ENCODE results near the gene BOD1.

The BOD1 gene

GRCh38 chr5:173568703-173569102 lies 47.7 kb downstream of the BOD1 start:
- ChIA-PET POLR2A (no interaction called here), CTCF (interaction anchor here (1.2 to 8.6 kb wide), 3 partner anchors 13 to 275 kb away, joined by 4 to 128 read pairs (median 92); no protein-coding TSS in a partner anchor)
- DNase-seq (ENCODE audit: low read depth, low spot score) = no peak
- TF ChIP-seq CTCF (IDR thresholded peaks at IDR 0.05; ENCODE audit: insufficient read depth, low read length, missing control alignments) = no peak
- H3K4me3 ChIP-seq (ENCODE audit: low read depth, low read length) = no peak overlapping the region

- TF ChIP-seq CTCF (IDR thresholded peaks at IDR 0.05; ENCODE audit: insufficient read depth, low read length, missing control alignments) = no peak
- ChIA-PET POLR2A (no interaction called here), CTCF (interaction anchor here (0.9 to 8.6 kb wide), 5 partner anchors 14 to 274 kb away, joined by 3 to 128 read pairs (median 4); no protein-coding TSS in a partner anchor)
- DNase-seq (ENCODE audit: low read depth, low spot score) = no peak
- H3K4me3 ChIP-seq (ENCODE audit: low read depth, low read length) = no peak overlapping the region
Observed at GRCh38 chr5:173568128-173568527, 48.3 kb downstream of the BOD1 start.

GRCh38 chr5:173567548-173567947 lies 48.9 kb downstream of the BOD1 start:
- no peak for TF ChIP-seq CTCF (IDR thresholded peaks at IDR 0.05; ENCODE audit: insufficient read depth, low read length, missing control alignments)
- no peak for DNase-seq (ENCODE audit: low read depth, low spot score)
- POLR2A ChIA-PET = interaction anchor here (1.0 kb wide), 1 partner anchor 241 kb away, joined by 4 read pairs; no protein-coding TSS in a partner anchor
- CTCF ChIA-PET = interaction anchor here (0.9 to 8.6 kb wide), 5 partner anchors 15 to 273 kb away, joined by 3 to 92 read pairs (median 3); partner anchors contain the start of gene STC2
- H3K4me3 ChIP-seq (ENCODE audit: low read depth, low read length) = no peak overlapping the region

- no peak for DNase-seq (ENCODE audit: low read depth, low spot score)
- POLR2A ChIA-PET = no interaction called here
- TF ChIP-seq CTCF (IDR thresholded peaks at IDR 0.05; ENCODE audit: insufficient read depth, low read length, missing control alignments) = no peak
- CTCF ChIA-PET = interaction anchor here (0.7 to 1.8 kb wide), 3 partner anchors 9 to 16 kb away, joined by 3 to 7 read pairs (median 5); no protein-coding TSS in a partner anchor
- no peak overlapping the region for H3K4me3 ChIP-seq (ENCODE audit: low read depth, low read length)
Observed at GRCh38 chr5:173565491-173566072, 50.9 kb downstream of the BOD1 start.

GRCh38 chr5:173564106-173564505 lies 52.3 kb downstream of the BOD1 start:
- ChIA-PET POLR2A (no interaction called here), CTCF (interaction anchor here (0.8 to 2.4 kb wide), 7 partner anchors 8 to 270 kb away, joined by 3 to 17 read pairs (median 5); no protein-coding TSS in a partner anchor)
- H3K4me3 ChIP-seq (ENCODE audit: low read depth, low read length) = no peak overlapping the region
- no peak for TF ChIP-seq CTCF (IDR thresholded peaks at IDR 0.05; ENCODE audit: insufficient read depth, low read length, missing control alignments)
- DNase-seq (ENCODE audit: low read depth, low spot score) = no peak

- H3K4me3 ChIP-seq (ENCODE audit: low read depth, low read length) = no peak overlapping the region
- no peak for DNase-seq (ENCODE audit: low read depth, low spot score)
- TF ChIP-seq CTCF (IDR thresholded peaks at IDR 0.05; ENCODE audit: insufficient read depth, low read length, missing control alignments) = no peak
- ChIA-PET POLR2A (no interaction called here), CTCF (interaction anchor here (0.6 to 2.4 kb wide), 6 partner anchors 9 to 269 kb away, joined by 3 to 17 read pairs (median 3); no protein-coding TSS in a partner anchor)
Observed at GRCh38 chr5:173563246-173563645, 53.2 kb downstream of the BOD1 start.
